HepG2 (cell line): ENCODE results near the gene EPB41L1. TPM values are rescaled to one million over a fixed set of nuclear protein-coding genes. Genes with fewer than 3 reads are reported as not detected.
A peak's percentile ranks its signal among the peaks of the same experiment; 100 is the strongest.

ENCODE experiments used
- AHDC1 ChIP-seq: sonication (generic); formaldehyde crosslinking; IDR thresholded peaks from 2 replicates; pipeline ENCODE4 v1.5.1; 2020; ENCODE audit warnings: mild to moderate bottlenecking, missing genetic modification reagents, borderline replicate concordance
- AKAP8 ChIP-seq: sonication (generic); formaldehyde crosslinking; IDR thresholded peaks from 2 replicates; pipeline ENCODE4 v1.5.1; 2020; ENCODE audit warnings: mild to moderate bottlenecking, missing genetic modification reagents
- ARID3A ChIP-seq: IDR thresholded peaks from 2 replicates; pipeline ENCODE4 v1.6.1; 2012; ENCODE audit warnings: low read depth, low read length, improper control_type of control experiment
- BCLAF1 ChIP-seq: fragments of 450-650 bp; IDR thresholded peaks from 2 replicates; pipeline ENCODE4 v1.6.1; 2017; ENCODE audit warnings: mild to moderate bottlenecking
- CEBPG ChIP-seq: IDR thresholded peaks from 2 replicates; pipeline ENCODE4 v1.6.1; 2016
- IRX3 ChIP-seq: sonication (generic); formaldehyde crosslinking; IDR thresholded peaks from 2 replicates; pipeline ENCODE4 v1.8.1; 2023; ENCODE audit warnings: mild to moderate bottlenecking, low read depth, missing genetic modification reagents, borderline replicate concordance
- SRF ChIP-seq: IDR thresholded peaks from 2 replicates; pipeline ENCODE4 v1.6.1; 2011; ENCODE audit warnings: mild to moderate bottlenecking, low read depth, low read length, moderate library complexity
- TBL1XR1 ChIP-seq: fragments of 150-350 bp; IDR thresholded peaks from 2 replicates; pipeline ENCODE4 v1.6.1; 2014; ENCODE audit warnings: borderline replicate concordance, low read length; ENCODE audit not compliant: partially characterized antibody
- TOE1 ChIP-seq: sonication (generic); formaldehyde crosslinking; IDR thresholded peaks from 2 replicates; pipeline ENCODE4 v1.4.0; 2020; ENCODE audit warnings: mild to moderate bottlenecking, missing genetic modification reagents
- ZFY ChIP-seq: sonication (generic); formaldehyde crosslinking; IDR thresholded peaks from 2 replicates; pipeline ENCODE4 v1.4.0; 2020; ENCODE audit warnings: missing genetic modification reagents
- ZNF234 ChIP-seq: sonication (generic); formaldehyde crosslinking; conservative IDR thresholded peaks from 2 replicates; pipeline ENCODE4 v1.5.1; 2020; ENCODE audit warnings: mild to moderate bottlenecking, missing genetic modification reagents
- ZNF33A ChIP-seq: sonication (generic); formaldehyde crosslinking; IDR thresholded peaks from 2 replicates; pipeline ENCODE4 v1.5.1; 2020; ENCODE audit warnings: missing genetic modification reagents, mild to moderate bottlenecking, moderate library complexity, borderline replicate concordance
- ZNF710 ChIP-seq: sonication (generic); formaldehyde crosslinking; IDR thresholded peaks from 2 replicates; pipeline ENCODE4 v1.5.0; 2020; ENCODE audit warnings: mild to moderate bottlenecking, missing genetic modification reagents, borderline replicate concordance
- ZNF777 ChIP-seq: sonication (generic); formaldehyde crosslinking; IDR thresholded peaks from 2 replicates; pipeline ENCODE4 v1.4.0; 2020; ENCODE audit warnings: missing genetic modification reagents
- polyA plus RNA-seq, 8 experiments: library from polyadenylated mRNA; depleted of rRNA in 3 of 8; stranded (reverse) in 7 of 8; unstranded in 1 of 8; fragments of >200 nt; fragmentation: Illumina TruSeq in 4 of 8; extraction: Trizol in 4 of 8; gene quantifications; 2 replicates each; pipeline versions ENCODE4 v1.2.1 to v1.2.3, GENCODE V29; 2011 to 2016; ENCODE audit warnings: low read depth in 4 of 8, missing spikeins in 1 of 8, mixed read lengths in 1 of 8; ENCODE audit not compliant: insufficient read depth in 1 of 8
- total RNA-seq, 5 experiments: library from RNA; depleted of rRNA; stranded (reverse); fragments of >200 nt; fragmentation: Illumina TruSeq; extraction: Trizol; gene quantifications; 2 replicates each; pipeline ENCODE4 v1.2.3, GENCODE V29; 2016; ENCODE audit warnings: low read depth in 1 of 5

The EPB41L1 gene
- total and polyA plus RNA-seq, 2 of the 13 experiments (the other 11 are each of a cell fraction or from before 2014, with no cell fraction given): 16.7 to 39.0 TPM

GRCh38 chr20:36273414-36274180, 119.1 kb downstream of the EPB41L1 start (continued):
- TF ChIP-seq AHDC1 (CRISPR knock-in tag) (no peak), ZNF234 (CRISPR knock-in tag) (no peak), ZNF33A (no peak), TBL1XR1 (peak; percentile 5), AKAP8 (CRISPR knock-in tag) (no peak), IRX3 (CRISPR knock-in tag) (no peak), ZFY (no peak), BCLAF1 (no peak), ARID3A (no peak), SRF (no peak), CEBPG (CRISPR knock-in tag) (peak; percentile 35; the same call in 1 of the 2 replicates), TOE1 (no peak), ZNF777 (no peak), ZNF710 (CRISPR knock-in tag) (no peak)
